DOHH2 (cell line): ENCODE measurements around the gene PTPRN2.

Experiments used
- H3F3A ChIP-seq: fragments of 200-600 bp; sonication (generic), shearing (Covaris generic); 2 replicates; pipeline ENCODE4 v1.6.0; 2016; ENCODE audit warnings: antibody characterized with exemption, mild to moderate bottlenecking; ENCODE audit not compliant: control insufficient read depth, insufficient read depth
- H3K27ac ChIP-seq: fragments of 200-600 bp; sonication (generic); 2 replicates; pipeline ENCODE4 v1.5.1; 2014; ENCODE audit warnings: low read depth, mild to moderate bottlenecking, low read length, moderate library complexity
- H3K27me3 ChIP-seq: fragments of 200-600 bp; sonication (generic); 2 replicates; pipeline ENCODE4 v1.6.1; 2014; ENCODE audit warnings: mild to moderate bottlenecking, low read length, mixed read lengths; ENCODE audit not compliant: control insufficient read depth
- H3K36me3 ChIP-seq: fragments of 200-600 bp; sonication (generic); 2 replicates; pipeline ENCODE4 v1.6.1; 2014; ENCODE audit warnings: mild to moderate bottlenecking, low read length, moderate library complexity, mixed read lengths; ENCODE audit not compliant: control insufficient read depth
- H3K4me1 ChIP-seq: fragments of 200-600 bp; sonication (generic); 2 replicates; pipeline ENCODE4 v1.6.1; 2014; ENCODE audit warnings: mild to moderate bottlenecking, low read length, mixed read lengths; ENCODE audit not compliant: control insufficient read depth
- H3K4me2 ChIP-seq: fragments of 200-600 bp; sonication (generic); 2 replicates; pipeline ENCODE4 v1.6.0; 2014; ENCODE audit warnings: mild to moderate bottlenecking, low read length, moderate library complexity
- H3K4me3 ChIP-seq: fragments of 200-600 bp; sonication (generic); 2 replicates; pipeline ENCODE4 v1.5.1; 2014; ENCODE audit warnings: mild to moderate bottlenecking, low read length, mixed read lengths
- H3K79me2 ChIP-seq: fragments of 200-600 bp; sonication (generic); 2 replicates; pipeline ENCODE4 v1.6.1; 2014; ENCODE audit warnings: mild to moderate bottlenecking, low read length, mixed read lengths; ENCODE audit not compliant: control insufficient read depth
- H3K9me2 ChIP-seq: fragments of 200-600 bp; sonication (generic); replicated peaks from 2 replicates; pipeline ENCODE4 v1.6.1; 2014; ENCODE audit warnings: mild to moderate bottlenecking, low read length, mixed read lengths; ENCODE audit not compliant: control insufficient read depth
- H3K9me3 ChIP-seq: fragments of 200-600 bp; sonication (generic); 2 replicates; pipeline ENCODE4 v1.6.1; 2014; ENCODE audit warnings: antibody characterized with exemption, low read length, mixed read lengths; ENCODE audit not compliant: control insufficient read depth, insufficient read depth
- H4K20me1 ChIP-seq: fragments of 200-600 bp; sonication (generic); 2 replicates; pipeline ENCODE4 v1.6.0; 2014; ENCODE audit warnings: low read depth, mild to moderate bottlenecking, antibody characterized with exemption, low read length, moderate library complexity; ENCODE audit not compliant: control insufficient read depth, insufficient read depth
- EZH2phosphoT487 ChIP-seq: fragments of 200-600 bp; sonication (generic); IDR thresholded peaks from 2 replicates; pipeline ENCODE4 v1.6.1; 2017; ENCODE audit warnings: borderline replicate concordance, mild to moderate bottlenecking, antibody characterized with exemption, low read length, moderate library complexity, mixed read lengths
- TF ChIP-seq, protein P1 (sequence below): fragments of 200-600 bp; sonication (generic); IDR thresholded peaks from one replicate; pipeline ENCODE4 v1.5.1; 2014; ENCODE audit warnings: antibody characterized with exemption, mild to moderate bottlenecking, low read depth, low read length; ENCODE audit not compliant: poor library complexity, severe bottlenecking

Gene PTPRN2

DNA sequence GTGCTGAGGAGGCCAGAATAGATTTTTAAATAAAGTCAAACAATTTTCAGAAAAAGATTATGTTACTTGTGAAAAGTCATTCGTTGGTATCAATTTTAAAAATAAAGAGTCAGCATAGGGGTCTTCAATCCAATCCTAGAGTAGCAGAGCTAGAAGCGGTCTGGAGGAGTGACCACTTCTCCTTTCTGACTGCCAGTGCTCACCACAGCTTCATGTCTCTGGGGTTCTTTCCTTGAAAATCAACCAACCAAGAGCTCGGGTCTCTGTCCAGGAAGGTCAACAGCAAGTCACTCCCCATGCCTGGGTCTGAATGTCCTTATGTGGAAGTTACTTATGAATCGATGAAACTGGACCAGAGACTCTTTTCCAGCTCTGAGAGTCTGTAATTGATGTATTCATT, 14.3 kb downstream of the PTPRN2 start:
- Histone ChIP-seq H4K20me1 (no peaks in the 10 kb centered on the region), H3K36me3 (no peaks in the 10 kb centered on the region), H3K4me1 (peaks cover 7% of the 10 kb centered on the region), H3K9me2 (no peaks in the 10 kb centered on the region), H3K9me3 (0 out of 2 replicates have a peak, but pooled peaks cover 3% of the 10 kb centered on the region), H3K27me3 (peaks cover 8% of the 10 kb centered on the region), H3F3A (no peaks in the 10 kb centered on the region), H3K79me2 (no peaks in the 10 kb centered on the region), H3K4me2 (no peak overlapping the region), H3K4me3 (no peak overlapping the region), H3K27ac (no peak overlapping the region)
- TF ChIP-seq, protein P1, sequence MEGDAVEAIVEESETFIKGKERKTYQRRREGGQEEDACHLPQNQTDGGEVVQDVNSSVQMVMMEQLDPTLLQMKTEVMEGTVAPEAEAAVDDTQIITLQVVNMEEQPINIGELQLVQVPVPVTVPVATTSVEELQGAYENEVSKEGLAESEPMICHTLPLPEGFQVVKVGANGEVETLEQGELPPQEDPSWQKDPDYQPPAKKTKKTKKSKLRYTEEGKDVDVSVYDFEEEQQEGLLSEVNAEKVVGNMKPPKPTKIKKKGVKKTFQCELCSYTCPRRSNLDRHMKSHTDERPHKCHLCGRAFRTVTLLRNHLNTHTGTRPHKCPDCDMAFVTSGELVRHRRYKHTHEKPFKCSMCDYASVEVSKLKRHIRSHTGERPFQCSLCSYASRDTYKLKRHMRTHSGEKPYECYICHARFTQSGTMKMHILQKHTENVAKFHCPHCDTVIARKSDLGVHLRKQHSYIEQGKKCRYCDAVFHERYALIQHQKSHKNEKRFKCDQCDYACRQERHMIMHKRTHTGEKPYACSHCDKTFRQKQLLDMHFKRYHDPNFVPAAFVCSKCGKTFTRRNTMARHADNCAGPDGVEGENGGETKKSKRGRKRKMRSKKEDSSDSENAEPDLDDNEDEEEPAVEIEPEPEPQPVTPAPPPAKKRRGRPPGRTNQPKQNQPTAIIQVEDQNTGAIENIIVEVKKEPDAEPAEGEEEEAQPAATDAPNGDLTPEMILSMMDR: no peak
- TF ChIP-seq EZH2phosphoT487: no peak

DNA sequence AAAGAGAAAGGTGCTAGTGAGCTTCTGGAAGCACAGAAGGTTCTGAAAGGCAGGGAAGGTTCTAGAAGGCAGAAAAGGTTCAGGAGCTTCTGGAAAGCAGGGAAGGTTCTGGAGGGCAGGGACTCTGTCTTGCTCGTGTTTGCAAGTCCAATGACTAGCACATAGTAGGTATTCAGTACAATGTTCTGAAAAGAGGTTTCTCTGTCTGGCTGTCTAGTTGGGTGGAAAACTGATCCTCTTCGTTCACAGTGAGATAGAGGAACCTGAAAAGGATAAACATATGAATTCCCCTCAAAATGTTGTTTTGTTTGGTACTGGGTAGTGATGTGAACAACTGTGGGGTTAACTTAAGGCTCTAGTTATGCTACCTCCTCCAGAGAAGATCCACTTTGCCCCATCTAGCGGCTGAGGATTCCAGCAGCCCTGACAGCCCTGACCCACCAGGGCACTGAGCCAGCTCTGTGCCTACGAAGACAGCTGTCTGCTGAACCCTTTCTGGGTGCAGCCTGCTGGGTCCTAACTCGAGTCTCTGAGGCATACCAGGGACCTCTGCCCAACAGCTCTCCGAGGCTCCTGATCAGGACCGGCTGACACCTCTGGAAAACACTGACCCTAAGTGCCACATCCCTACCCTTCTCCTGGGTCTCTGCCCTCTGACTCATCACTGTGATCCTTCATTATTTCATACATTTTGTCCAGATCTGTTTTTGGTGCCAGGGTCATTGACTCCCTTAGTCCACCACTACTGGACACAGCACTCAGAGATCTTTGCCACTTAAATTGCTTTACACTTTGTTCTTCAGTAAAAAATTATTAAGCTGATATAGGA, 15.4 kb downstream of the PTPRN2 start:
- no peaks in the 10 kb centered on the region for H3K9me2 ChIP-seq
- H3K27me3 ChIP-seq: peaks cover 8% of the 10 kb centered on the region

DNA sequence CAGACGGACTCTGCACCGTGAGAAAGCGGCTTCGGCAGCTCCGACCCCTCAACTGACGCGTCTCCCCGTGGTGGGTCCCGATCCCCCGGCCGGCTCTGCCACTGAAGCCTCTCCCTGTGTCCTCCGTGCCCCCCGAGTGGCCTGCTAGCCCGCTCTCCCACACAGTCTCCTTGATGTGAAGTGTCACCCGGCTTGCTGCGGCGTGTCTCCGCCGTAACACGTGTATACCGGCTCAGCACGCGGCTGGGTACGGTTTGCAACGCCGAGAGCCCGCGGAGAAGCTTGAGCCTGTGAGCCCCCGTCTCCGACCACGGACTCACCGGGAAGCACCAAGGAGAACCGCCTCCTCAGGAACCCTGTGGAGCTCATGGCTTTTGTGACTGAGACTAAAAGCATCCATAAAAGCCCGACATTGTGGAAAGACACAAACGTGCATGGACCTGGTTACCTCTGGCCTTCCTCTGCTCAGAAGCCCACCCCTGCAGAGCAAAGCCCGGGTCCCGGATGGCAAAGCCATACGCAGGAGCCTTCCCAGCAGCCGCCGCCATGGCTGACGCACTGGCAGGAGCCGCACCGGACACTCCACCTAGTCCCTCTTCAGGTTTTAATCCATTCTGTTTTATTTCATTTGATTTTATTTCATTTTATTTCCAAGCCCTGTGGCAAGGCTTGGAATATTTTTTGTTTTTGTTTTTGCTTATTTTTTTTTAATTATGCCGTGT, 17.0 kb downstream of the PTPRN2 start:
- Histone ChIP-seq H3K4me1 (no peaks in the 10 kb centered on the region), H3K9me3 (0 out of 2 replicates have a peak, but pooled peaks cover 3% of the 10 kb centered on the region), H3K79me2 (no peaks in the 10 kb centered on the region), H3K9me2 (no peaks in the 10 kb centered on the region), H4K20me1 (no peaks in the 10 kb centered on the region), H3K4me3 (no peak overlapping the region), H3K4me2 (no peak overlapping the region), H3K27ac (no peak overlapping the region), H3K36me3 (no peaks in the 10 kb centered on the region), H3F3A (no peaks in the 10 kb centered on the region), H3K27me3 (peaks cover 8% of the 10 kb centered on the region)
- no peak for TF ChIP-seq EZH2phosphoT487
- TF ChIP-seq, protein P1: no peak

More for the DNA sequence above, 15.4 kb downstream of the PTPRN2 start:
- Histone ChIP-seq H4K20me1 (no peaks in the 10 kb centered on the region), H3K27ac (no peak overlapping the region), H3K4me3 (no peak overlapping the region), H3F3A (no peaks in the 10 kb centered on the region), H3K4me2 (no peak overlapping the region), H3K4me1 (peaks cover 7% of the 10 kb centered on the region), H3K9me3 (0 out of 2 replicates have a peak, but pooled peaks cover 3% of the 10 kb centered on the region), H3K36me3 (no peaks in the 10 kb centered on the region), H3K79me2 (no peaks in the 10 kb centered on the region)
- TF ChIP-seq, protein P1: no peak
- no peak for TF ChIP-seq EZH2phosphoT487
